Stimulated activated naive CD8-positive, alpha-beta T cell treated with anti-CD3 and anti-CD28 coated beads, Interleukin-15, amount 100 ng/mL, for 72 hours (primary cell): ENCODE data around the gene SERF2.
"Not testable (repeated sequence)": the region's sequence is repeated elsewhere in the genome, so short reads cannot be mapped to it uniquely, and the experiment has no call there.

ENCODE experiments used
- ATAC-seq: fragments of 150-1000 bp; cut with Tn5 transposase; 2 replicates; pipeline ENCODE4 v1.10.0; 2021; ENCODE audit warnings: mild to moderate bottlenecking, moderate library complexity
- DNase-seq, 2 donors: peaks; one replicate each; pipeline ENCODE4 v3.0.0; 2021 to 2022
- H3K27ac Mint-ChIP-seq, 2 donors: one replicate each; pipeline ENCODE4 v1.8.0; 2022; ENCODE audit warnings: mild to moderate bottlenecking in 2 of 2, mixed read lengths in 2 of 2, moderate library complexity in 2 of 2
- H3K27me3 Mint-ChIP-seq: one replicate; pipeline ENCODE4 v1.8.0; 2022; ENCODE audit warnings: mixed read lengths
- H3K4me1 Mint-ChIP-seq: one replicate; pipeline ENCODE4 v1.8.0; 2022; ENCODE audit warnings: mild to moderate bottlenecking, mixed read lengths
- H3K4me3 Mint-ChIP-seq, 2 donors: one replicate each; pipeline ENCODE4 v1.8.0; 2022; ENCODE audit warnings: mild to moderate bottlenecking in 2 of 2, mixed read lengths in 2 of 2, moderate library complexity in 1 of 2
- H3K9me3 Mint-ChIP-seq, 2 donors: one replicate each; pipeline ENCODE4 v1.8.0; 2022; ENCODE audit warnings: mixed read lengths in 2 of 2

SERF2 gene

GRCh38 chr15:43808435-43808950 lies 16.4 kb downstream of the SERF2 start:
- ATAC-seq (no peak), DNase-seq (no peak)
- H3K4me3 Mint-ChIP-seq = no peak overlapping the region
- H3K9me3 Mint-ChIP-seq = no peaks in the 10 kb centered on the region
- H3K4me1 Mint-ChIP-seq = peaks cover 5% of the 10 kb centered on the region
- no peak overlapping the region for H3K27ac Mint-ChIP-seq
- no peaks in the 10 kb centered on the region for H3K27me3 Mint-ChIP-seq

- H3K9me3 Mint-ChIP-seq = no peaks in the 10 kb centered on the region
- peaks cover 5% of the 10 kb centered on the region for H3K4me1 Mint-ChIP-seq
- H3K27me3 Mint-ChIP-seq = no peaks in the 10 kb centered on the region
- no peak for ATAC-seq
- DNase-seq = no peak
- H3K27ac Mint-ChIP-seq = peak overlapping the region; percentile 42 to 61
- H3K4me3 Mint-ChIP-seq = no peak overlapping the region
Measured at GRCh38 chr15:43808960-43809678, 17.0 kb downstream of the SERF2 start.

- H3K4me1 Mint-ChIP-seq, H3K27me3 Mint-ChIP-seq, DNase-seq, ATAC-seq, H3K27ac Mint-ChIP-seq, H3K4me3 Mint-ChIP-seq, H3K9me3 Mint-ChIP-seq: not testable (repeated sequence)
Measured at GRCh38 chr15:43815064-43815463, 22.9 kb downstream of the SERF2 start.

GRCh38 chr15:43821505-43821904 lies 29.4 kb downstream of the SERF2 start:
- Mint-ChIP-seq H3K4me1 (peaks cover 52% of the 10 kb centered on the region), H3K27me3 (no peaks in the 10 kb centered on the region), H3K27ac (peak overlapping the region in 1 of 2 donors; percentile 66), H3K9me3 (peaks cover 0 to 3% of the 10 kb centered on the region in 2 donors), H3K4me3 (peak overlapping the region; percentile 41 to 70)
- ATAC-seq (no peak), DNase-seq (no peak)

- peak; percentile 82 to 93 for DNase-seq
- Mint-ChIP-seq H3K9me3 (peaks cover 0 to 3% of the 10 kb centered on the region in 2 donors), H3K27ac (peak within 1 kb of the TSS; percentile 96), H3K27me3 (no peaks in the 10 kb centered on the region), H3K4me1 (peaks cover 72% of the 10 kb centered on the region), H3K4me3 (peak within 1 kb of the TSS; percentile 89 to 93)
- ATAC-seq = peak; percentile 91
Measured at GRCh38 chr15:43824302-43825246, 32.5 kb downstream of the SERF2 start, which contains the start of gene MFAP1. MFAP1 (minus strand) TSS chr15:43824690; CDS start chr15:43824569, 121 bp downstream.

GRCh38 chr15:43825305-43825704 lies 33.2 kb downstream of the SERF2 start:
- not testable (repeated sequence) for DNase-seq, ATAC-seq, H3K9me3 Mint-ChIP-seq, H3K27me3 Mint-ChIP-seq
- Mint-ChIP-seq H3K27ac (peak overlapping the region; percentile 13 to 67), H3K4me3 (peak overlapping the region; percentile 89 to 93), H3K4me1 (peaks cover 72% of the 10 kb centered on the region)

GRCh38 chr15:43826029-43826507 lies 33.9 kb downstream of the SERF2 start:
- H3K4me3 Mint-ChIP-seq = peak overlapping the region; percentile 91 to 93
- DNase-seq (no peak), ATAC-seq (no peak)
- H3K27ac Mint-ChIP-seq = peak overlapping the region; percentile 95 to 96
- no peaks in the 10 kb centered on the region for H3K27me3 Mint-ChIP-seq
- H3K9me3 Mint-ChIP-seq = peaks cover 0 to 3% of the 10 kb centered on the region in 2 donors
- H3K4me1 Mint-ChIP-seq = peaks cover 79% of the 10 kb centered on the region

GRCh38 chr15:43826508-43827341 lies 34.6 kb downstream of the SERF2 start, which contains the start of gene WDR76:
WDR76 (plus strand) TSS chr15:43827002; CDS start chr15:43827033, 31 bp downstream.
- Mint-ChIP-seq H3K4me1 (peaks cover 79% of the 10 kb centered on the region), H3K4me3 (peak within 1 kb of the TSS; percentile 91 to 93), H3K27me3 (no peaks in the 10 kb centered on the region), H3K9me3 (peaks cover 0 to 3% of the 10 kb centered on the region in 2 donors), H3K27ac (peak within 1 kb of the TSS; percentile 95 to 96)
- ATAC-seq (peak; percentile 82), DNase-seq (peak; percentile 73 to 85)

GRCh38 chr15:43828061-43828657 lies 36.0 kb downstream of the SERF2 start:
- peak; percentile 44 for ATAC-seq
- Mint-ChIP-seq H3K27me3 (no peaks in the 10 kb centered on the region), H3K4me1 (peaks cover 76% of the 10 kb centered on the region), H3K9me3 (peaks cover 0 to 3% of the 10 kb centered on the region in 2 donors), H3K27ac (peak overlapping the region; percentile 95 to 96), H3K4me3 (peak overlapping the region; percentile 91 to 93)
- peak in 1 of 2 donors; percentile 33 for DNase-seq

- not testable (repeated sequence) for DNase-seq, H3K27me3 Mint-ChIP-seq, H3K9me3 Mint-ChIP-seq, ATAC-seq
- Mint-ChIP-seq H3K4me1 (peaks cover 68% of the 10 kb centered on the region), H3K4me3 (peak overlapping the region; percentile 91 to 93), H3K27ac (peak overlapping the region; percentile 35 to 79)
Measured at GRCh38 chr15:43829951-43830540, 37.9 kb downstream of the SERF2 start.

- not testable (repeated sequence) for H3K4me3 Mint-ChIP-seq
Measured at GRCh38 chr15:43830691-43831275, 38.7 kb downstream of the SERF2 start.

GRCh38 chr15:43831519-43832052 lies 39.5 kb downstream of the SERF2 start:
- Mint-ChIP-seq H3K4me3 (peak overlapping the region; percentile 23 to 29), H3K4me1 (peaks cover 53% of the 10 kb centered on the region)
- H3K27ac Mint-ChIP-seq, H3K27me3 Mint-ChIP-seq, H3K9me3 Mint-ChIP-seq, ATAC-seq, DNase-seq: not testable (repeated sequence)

More at GRCh38 chr15:43830691-43831275, 38.7 kb downstream of the SERF2 start:
- not testable (repeated sequence) for ATAC-seq, DNase-seq, H3K27me3 Mint-ChIP-seq, H3K9me3 Mint-ChIP-seq, H3K27ac Mint-ChIP-seq
- peaks cover 61% of the 10 kb centered on the region for H3K4me1 Mint-ChIP-seq

- H3K4me1 Mint-ChIP-seq = peaks cover 52% of the 10 kb centered on the region
- not testable (repeated sequence) for H3K4me3 Mint-ChIP-seq, H3K27me3 Mint-ChIP-seq, DNase-seq, ATAC-seq, H3K9me3 Mint-ChIP-seq, H3K27ac Mint-ChIP-seq
Measured at GRCh38 chr15:43832485-43832884, 40.4 kb downstream of the SERF2 start.
